GM19351 (cell line): ENCODE data around the gene FXYD6.

ENCODE experiments used
- ATAC-seq: cut with Tn5 transposase; IDR thresholded peaks from one replicate; pipeline ENCODE4 v1.9.1; 2021; ENCODE audit warnings: mild to moderate bottlenecking, moderate library complexity; ENCODE audit not compliant: unreplicated experiment

FXYD6 gene

DNA sequence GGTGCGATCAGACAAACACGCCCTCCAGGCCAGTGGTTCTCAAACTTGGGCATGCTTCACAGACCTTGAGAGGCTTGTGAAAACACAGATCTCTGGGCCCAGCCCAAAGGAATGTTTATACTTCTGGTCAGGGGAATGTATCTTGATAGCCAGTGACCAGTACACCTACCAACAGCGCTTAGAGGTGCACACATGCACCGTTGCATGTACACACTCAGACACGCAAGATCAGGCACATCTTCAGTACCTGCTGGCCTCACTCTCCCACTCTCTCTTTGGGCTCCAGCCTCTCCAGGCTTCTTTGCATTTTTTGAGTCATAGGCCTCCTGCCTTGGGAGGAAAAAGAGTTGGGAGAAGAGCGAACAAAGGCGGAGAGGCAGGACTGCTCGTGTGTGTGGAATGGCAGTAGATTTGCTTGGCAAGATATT lies 11.7 kb upstream of the FXYD6 start:
- ATAC-seq = no peak

DNA sequence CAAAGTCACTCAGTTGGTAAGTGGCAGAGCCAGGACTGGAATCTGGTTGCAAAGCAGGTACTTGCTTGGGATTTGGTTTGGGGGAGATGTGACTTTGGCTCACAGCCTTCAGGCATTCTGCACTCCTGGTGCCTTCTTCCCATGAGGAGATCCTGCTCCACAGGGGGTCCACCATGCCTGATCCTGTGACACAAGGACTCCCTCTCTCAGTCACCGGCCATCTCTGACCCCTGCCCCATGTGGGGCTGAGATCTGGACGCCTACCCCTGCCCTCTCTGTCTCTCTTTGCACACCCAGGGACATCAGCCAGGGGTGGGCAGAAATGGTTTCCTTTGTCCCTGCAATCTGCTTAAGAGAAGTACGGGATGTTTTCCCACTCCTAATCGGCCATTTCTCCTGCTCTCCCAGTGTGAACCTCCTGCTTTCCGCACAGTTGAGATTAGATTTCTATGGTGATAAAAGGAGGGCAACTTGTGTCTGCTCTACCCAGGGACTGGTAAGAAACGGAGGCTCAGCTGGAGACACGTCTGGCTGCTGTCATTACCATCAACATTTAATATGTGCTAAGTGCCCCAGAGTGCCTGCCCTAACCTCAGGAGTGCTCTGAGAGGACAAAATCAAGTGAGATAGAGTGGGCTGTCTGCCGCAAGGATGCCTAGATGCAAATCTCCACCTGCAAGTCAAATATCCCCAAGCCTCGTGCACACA lies 11.1 kb upstream of the FXYD6 start:
- no peak for ATAC-seq

DNA sequence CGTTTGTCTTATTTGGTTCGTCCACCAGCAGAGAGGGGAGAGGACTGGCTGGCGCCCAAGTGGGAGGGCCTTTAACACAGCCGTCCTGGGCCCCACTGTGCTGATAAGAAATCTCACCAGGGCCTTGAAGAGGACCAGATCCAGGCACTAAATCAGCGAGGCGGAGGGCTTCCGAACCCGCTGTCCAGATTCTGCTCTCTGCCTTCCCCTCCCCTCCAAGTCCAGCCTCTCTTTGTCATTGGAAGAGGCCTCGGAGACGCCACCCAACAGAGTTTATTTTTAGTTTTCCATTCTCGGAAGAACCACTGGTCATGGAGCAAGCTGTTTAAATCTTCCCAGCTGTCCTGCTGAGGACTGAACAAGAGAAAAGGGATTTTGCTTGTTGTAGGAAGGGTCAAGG lies 9.3 kb upstream of the FXYD6 start:
- no peak for ATAC-seq

DNA sequence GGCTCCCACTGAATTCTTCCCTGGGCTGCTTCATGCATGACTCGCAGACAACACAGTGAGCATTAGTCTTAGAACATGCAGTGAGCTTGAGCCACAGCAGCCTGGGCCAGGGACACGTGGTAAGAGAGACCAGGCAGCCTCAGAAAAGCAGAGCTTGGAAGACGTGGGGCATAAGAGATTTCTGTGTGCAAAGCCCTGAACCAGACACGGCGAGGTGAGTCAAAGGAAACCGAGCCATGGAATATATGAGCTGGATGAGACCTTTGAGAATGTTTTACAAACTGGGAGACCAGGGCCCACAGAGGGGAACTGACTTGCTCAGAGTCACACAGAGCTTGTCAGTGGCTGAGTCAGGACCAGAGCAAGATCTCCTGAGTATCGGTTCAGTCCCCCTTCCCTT lies 8.5 kb upstream of the FXYD6 start:
- no peak for ATAC-seq

DNA sequence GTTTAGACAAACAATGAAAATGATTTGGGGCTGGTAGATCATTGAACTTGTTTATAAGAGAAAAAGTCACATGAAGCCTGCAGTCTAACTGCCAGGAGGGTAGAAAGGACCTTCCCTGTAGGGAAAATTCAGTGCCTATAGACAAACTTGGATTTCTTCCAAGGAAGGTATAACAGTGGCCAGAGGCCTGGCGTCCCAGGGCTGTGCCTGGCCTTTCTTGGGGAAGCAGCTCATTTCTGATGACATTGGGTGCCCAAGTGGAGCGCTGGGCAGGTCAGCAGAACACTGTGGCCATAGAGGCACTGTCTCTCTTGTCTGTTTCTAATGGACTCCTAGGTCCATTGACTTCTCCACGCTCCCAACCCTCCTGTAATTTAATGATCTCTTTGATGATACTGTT lies 6.6 kb upstream of the FXYD6 start:
- ATAC-seq = no peak

DNA sequence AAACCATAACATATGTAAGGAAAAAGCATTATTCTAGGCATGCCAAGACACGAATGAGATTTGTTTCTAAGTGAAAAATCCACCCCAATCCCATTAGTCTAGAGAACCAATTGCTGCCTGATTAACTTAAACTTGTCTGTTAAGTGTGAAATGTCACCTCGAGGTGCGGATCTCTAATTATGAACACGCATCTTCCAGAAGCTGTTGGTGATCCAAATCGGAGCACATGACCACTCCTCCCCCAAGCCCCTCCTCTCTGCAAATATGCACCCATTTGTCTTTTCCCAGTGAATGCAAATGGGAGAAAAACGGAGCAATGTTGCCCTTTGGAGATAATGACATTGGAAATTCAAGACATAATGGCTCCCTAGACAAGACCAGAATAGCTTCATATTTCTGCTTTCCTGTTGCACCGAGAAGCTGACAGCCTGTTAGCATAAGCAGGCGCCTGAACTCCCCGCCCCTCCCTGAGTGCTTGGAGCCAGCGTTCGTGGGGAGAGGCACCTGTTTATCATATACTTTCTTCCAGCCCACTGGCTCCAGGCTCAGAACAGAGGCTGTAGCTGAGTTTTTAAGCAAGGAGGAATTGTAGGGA lies 6.0 kb upstream of the FXYD6 start:
- ATAC-seq = no peak

GRCh38 chr11:117881217-117881616 lies 4.8 kb upstream of the FXYD6 start:
- no peak for ATAC-seq

DNA sequence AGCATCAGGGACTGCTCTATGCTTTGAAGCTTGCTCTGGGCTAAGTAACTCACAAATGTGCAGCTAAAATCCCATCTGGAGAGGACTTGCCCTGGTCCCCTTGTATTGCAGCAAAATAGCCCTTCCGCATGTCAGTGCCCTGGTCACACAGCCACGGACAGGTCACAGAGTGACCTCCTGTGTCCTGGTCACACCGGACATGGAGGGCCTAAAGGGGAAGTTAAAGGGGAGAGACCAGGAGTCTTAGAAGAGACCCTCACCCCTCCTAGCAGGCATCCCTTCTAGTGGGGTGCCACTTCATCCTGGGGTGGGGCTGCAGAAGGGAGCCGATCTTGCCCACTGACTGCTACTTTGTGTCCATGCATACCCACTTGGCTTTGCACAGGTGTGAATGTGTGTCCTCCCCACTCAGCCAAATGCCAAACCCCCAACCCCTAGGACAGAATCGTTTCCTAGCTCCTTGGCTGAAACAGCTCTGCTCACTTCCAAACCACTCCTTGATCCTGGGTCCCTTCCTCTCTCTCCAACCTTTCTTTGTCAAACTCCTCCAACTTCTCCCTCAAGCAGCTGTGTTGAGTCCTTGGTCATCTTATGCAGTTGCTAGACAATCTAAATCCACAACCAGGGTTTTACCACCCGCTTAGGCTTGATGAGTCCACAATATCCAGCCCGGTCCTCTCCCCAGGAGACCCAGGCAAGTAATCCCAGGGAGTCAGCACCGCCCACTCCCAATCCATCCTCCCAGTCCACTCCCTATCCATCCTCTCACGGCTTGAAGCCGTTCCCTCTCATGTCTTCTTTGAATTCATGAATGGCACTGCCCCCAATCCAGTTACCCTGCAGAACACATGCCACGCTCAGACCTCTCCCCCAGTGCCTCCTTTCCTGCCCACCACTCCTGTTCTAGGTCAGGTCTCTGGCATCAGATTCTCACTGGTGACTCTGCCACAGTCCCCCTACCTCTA lies 3.3 kb upstream of the FXYD6 start:
- no peak for ATAC-seq

- no peak for ATAC-seq
These were observed 2.5 kb upstream of the FXYD6 start for GRCh38 chr11:117878939-117879475.

DNA sequence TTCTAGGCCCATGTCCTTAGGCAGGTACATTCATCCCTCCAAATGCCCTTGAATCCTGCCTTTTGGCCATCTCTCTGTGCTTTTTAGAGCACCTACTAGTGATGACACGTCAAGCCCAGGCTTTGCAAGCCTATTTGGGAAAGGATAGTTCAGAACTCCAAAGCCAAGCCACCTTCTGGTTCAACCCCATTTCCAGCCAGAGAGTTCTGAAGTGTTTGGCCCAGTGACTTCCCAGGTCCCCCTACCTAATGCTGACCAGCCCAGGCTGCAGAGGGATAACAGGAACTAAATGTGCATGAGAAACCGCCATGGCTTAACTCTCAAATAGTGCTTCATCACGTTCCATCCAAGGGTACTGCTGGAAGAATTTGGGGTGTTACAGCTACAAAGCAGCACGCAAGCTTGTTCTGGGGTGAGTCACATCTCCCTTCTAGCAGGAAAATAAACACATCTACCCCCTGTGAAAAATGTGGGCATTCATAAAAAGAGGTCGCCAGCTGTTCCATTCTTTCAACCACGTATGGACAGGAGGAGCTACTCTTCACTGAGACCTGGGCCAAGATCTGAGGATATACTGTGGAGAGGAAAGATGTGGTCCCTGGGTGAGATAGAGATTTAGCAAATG lies 2.0 kb upstream of the FXYD6 start:
- no peak for ATAC-seq

DNA sequence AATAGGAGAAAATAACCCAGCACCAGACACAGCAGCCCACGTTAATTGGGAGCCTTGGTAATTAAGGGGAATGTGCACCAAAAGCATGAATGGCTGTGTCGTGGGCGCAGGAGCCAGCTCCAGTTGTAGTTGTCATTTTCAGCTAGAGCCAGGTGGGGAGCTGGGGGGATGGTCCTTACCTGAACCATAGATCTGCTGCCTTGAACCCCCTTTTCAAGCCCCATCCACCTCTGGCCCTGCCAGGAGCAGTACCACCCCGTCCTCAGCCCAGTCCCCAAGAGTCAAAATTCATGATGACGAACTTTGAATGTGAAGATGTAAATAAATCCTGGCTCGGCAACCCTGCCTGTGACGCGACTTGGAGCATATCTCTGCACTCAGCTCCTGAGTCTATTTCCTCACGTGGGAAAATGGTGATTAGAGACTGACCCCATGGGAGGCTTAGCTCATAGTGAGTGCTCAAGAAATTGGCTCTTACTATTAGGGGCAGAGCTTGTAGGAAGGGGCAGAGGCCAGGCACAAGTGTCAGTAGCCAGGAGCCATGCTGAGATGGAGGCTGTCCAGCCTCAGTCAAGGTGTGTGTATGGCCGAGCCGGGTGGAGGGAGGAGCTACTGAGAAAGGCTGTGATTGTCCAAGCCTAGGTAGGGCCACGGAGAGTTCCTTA lies 794 bp upstream of the FXYD6 start:
- ATAC-seq = no peak

DNA sequence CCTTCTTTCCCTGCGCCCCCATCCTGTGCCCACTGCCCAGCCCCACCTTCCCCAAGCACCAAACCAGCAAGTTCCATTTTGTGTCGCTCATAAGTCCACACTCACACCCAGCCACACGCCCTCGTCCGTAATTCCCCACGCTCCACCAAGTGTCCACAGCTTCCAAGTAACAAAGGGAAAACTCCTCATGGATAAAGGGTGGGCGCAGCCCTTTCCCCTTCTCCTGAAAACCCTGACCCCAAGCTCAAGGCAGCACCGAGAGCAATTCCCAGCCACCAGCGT lies 458 bp downstream of the FXYD6 start:
- ATAC-seq = no peak

- ATAC-seq = no peak
These were observed 938 bp downstream of the FXYD6 start for GRCh38 chr11:117875382-117876058.

DNA sequence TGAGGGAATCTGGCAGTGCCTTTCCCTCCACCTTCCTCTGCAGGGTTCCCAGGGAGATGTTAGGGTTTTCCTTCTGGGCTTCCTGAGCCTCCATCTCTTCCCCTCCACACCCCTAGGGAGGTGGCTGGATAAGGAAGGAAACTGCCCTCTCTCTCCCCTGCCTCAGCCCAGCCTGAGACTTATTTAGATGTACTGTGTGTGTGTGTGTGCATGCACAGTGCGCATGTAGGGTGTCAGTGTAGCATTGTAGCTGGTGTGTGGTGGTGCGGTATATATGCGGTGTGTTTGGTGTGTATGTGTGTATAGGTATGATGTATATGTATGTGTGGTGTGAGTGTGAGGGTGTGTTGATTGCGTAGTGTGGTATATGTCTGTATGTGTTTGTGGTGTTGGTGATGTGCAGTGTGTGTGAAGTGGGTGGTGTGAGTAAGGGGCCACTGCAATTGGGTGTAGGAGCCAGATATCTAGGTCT lies 1.5 kb downstream of the FXYD6 start:
- no peak for ATAC-seq

- ATAC-seq = no peak
These were observed 2.1 kb downstream of the FXYD6 start for GRCh38 chr11:117874253-117874909.

- ATAC-seq = no peak
These were observed 2.7 kb downstream of the FXYD6 start for GRCh38 chr11:117873828-117874125.

- ATAC-seq = no peak
These were observed 3.3 kb downstream of the FXYD6 start for GRCh38 chr11:117872975-117873827.

DNA sequence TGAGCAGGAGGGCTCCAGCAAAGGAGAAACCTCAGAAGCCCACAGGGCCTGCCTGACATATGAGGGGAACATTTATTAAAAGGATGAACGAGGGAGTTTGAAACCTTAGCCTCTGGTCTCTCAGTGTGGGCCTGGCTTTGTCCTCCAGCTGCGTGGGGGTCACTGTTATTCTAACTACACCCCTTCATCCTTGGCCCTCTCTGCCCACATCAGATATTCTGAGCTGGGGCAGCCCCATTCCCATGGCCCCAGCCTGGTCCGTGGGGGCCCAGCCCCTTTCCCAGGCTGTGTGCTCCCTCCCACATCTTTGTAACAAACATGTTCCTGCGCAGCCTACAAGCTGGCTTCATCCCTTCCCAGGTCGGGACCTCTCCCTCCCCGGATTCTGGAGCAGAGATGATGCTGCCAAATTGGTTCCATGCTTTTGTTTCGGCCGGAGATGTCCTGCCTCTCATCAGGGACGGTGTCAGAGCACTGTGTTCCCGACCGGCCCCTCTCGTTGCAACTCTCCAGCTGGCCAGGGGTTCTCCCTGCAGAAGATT lies 4.0 kb downstream of the FXYD6 start:
- no peak for ATAC-seq

DNA sequence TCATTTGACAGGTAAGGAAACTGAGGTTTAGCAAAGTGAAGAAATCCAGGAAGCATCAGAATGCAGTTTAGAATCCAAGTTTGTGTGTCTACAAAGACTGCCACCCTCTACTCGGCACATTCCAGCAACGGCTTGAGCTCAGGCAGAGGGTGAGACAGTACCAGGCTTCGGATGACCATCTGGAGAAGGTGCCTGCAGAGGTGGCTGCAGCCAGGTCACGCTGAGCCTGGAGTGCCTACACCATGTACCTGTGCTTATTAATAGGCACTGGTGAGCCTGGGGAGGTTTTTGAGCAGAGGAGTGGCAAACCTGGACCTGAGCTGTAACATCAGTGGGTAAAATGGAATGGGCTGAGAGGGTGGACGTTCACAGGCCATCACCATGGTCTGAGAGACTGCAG lies 4.7 kb downstream of the FXYD6 start:
- no peak for ATAC-seq
